NCI-H1436 treated with DMSO at 0.1 percent for 48 hours (cell line): Measurements from ENCODE around the gene TMEM192.
"Not testable (repeated sequence)": the region's sequence is repeated elsewhere in the genome, so short reads cannot be mapped to it uniquely, and the experiment has no call there.

ENCODE experiments used
- DNase-seq: peaks from one replicate; lab custom pipeline; 2025; lab: John Stamatoyannopoulos, UW

Gene TMEM192

DNA sequence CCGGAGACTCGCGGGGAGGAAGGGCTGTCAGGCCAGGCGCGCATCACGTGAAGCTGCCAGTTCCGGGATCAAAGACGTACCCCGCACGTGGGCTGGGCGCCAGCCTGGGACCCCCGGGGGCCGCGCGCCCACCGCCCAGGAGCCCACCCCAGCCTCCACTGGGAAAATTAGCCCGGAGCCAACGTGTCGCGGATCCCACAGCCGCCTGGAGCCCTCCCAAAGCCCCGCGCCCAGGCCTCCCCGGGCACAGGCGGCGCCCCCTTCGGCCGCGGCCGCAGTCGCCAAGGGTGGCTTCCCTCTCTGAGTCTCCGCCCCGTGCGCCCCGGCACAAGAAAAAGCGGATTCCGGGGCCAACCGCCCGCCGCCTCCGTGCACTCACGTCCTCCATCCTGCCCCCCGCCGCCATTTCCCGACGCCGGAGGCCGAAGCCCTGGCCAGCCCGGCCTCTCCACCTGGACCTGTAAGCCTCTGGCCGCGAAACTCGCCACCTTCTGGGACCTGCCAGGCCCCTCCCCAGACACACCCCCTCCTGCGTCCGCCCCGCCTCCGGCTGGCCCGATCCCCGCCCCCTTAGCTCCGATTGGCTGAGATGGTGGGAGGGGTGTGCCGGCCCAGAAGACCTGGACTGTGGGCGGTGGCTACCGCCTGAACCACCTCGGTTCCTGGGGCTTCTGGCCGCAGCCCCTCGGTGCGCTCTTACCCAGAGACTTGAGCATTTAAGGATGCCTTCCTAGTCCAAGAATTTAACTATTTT is at the start of gene TMEM192:
Gene TMEM192, minus strand, starts transcription at position 493 of the 754 bp plus-strand sequence. Its CDS starts 87 bp downstream, at position 406.
- DNase-seq, result peak; percentile 80

DNA sequence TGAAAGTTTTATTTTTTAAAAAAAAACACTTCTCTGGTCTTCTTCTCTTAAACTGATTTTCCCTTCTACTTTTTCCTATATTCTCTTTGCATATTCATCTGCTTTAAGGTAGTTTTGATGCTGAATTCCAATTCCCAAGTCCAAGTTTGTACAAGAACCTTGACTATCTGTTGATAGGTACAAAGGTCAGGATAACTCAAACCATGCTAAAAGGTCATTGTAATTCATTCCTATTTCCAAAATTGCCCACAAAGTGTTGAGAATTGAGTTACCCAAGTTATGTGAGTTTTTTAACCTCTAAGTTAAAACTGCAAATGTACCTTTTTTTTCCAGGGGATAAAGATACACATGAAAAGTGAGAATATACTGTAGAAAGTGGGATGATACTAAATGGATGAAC is 46.1 kb upstream of the TMEM192 start:
- no peak for DNase-seq

DNA sequence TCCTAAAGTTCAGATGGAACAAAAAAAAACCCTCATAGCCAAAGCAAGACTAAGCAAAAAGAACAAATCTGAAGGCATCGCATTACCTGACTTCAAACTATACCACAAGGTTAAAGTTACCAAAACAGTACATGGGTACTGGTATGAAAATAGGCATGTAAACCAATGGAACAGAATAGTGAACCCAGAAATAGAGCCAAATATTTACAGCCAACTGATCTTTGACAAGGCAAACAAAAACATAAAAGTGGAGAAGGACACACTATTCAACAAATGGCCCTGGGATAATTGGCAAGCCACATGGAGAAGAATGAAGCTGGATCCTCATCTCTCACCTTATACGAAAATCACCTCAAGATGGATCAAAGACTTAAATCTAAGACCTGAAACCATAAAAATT is 44.2 kb upstream of the TMEM192 start:
- no peak for DNase-seq

DNA sequence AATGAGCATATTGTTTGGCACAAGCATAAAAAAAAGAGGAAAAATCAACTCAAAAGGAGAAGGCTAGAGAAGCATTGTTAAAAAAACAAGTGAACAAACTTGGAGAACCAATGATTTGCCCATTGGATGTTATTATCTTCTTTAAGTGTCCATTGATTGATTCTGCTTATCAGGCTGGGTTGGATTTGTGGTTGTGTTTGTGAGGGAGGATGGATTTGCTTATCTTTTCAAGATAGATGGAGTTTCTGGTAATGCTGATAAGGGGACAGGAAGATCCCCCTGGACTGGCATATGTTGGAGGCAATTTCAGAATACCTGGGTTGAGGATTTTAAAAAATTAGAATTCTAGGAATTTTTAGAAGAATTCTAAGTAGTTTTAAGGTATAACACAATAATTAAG is 41.8 kb upstream of the TMEM192 start:
- no peak for DNase-seq

DNA sequence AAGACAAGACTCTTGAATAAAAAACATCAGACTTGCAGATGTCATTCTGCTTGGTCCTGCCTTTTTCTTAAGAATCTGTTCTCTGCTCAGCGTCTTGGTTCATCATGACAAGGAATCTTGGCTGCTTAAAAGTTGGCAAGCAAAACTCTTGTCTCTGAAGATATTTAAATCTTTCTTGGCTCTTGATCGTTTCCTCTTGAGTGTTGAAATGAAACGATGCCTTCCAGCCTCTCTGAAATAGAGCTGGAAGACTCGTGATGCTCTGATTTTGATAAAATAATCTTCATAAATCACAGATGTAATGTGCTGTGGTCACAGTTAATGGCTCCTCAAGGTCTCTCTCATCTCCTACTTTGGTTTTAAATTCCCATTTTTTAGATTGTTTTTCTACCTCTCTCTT is 39.9 kb upstream of the TMEM192 start:
- no peak for DNase-seq

DNA sequence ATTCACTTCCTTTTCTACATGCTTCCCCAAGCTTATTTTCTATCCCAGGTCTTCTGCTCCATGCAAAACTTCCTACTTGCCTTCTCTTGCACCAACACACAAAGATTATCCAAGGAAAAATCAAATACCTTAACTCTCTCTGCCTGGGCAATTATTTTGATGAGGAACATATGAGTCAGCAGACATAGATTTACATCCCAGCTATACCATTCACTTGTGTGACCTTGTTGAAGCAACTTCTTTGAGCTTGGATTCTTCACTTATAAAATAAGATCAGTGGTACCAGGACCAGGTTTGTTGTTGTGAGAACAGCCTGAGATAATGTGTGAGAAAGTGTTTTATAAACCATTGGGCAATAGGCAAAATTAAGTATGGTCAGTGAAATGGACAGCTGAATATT is 39.1 kb upstream of the TMEM192 start:
- DNase-seq, result no peak

DNA sequence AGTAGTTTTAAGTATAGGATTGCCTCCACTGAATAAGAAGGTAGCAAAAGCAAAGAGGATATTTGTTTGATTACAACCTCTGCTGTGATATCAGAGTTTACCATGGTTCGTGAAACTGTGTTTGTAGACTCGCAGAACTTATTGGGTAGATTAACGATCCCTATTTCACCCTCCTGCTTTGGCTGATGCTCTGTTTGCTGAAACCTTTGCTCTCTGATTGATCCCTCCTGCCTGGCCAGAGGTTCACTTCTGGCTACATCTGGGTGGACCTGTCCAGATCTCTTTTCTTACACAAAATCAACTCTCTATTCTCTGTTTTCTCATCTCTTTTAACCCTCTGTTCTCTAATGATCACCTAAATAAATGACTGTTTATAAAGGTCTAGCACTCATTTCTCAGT is 37.9 kb upstream of the TMEM192 start:
- no peak for DNase-seq

DNA sequence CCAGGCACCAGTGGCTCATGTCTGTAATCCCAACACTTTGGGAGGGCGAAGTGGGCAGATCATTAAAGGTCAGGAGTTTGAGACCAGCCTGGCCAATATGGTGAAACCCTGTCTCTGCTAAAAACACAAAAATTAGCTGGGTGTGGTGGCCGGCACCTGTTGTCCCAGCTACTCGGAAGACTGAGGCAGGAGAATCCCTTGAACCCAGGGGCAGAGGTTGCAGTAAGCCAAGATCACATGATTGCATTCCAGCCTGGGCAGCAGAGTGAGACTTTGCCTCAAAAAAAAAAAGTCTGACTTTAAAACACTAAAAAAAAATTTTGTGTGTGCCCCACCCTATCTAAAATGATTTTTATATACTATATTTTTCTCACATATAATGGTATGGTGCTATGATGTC is 26.2 kb upstream of the TMEM192 start:
- DNase-seq, result no peak

DNA sequence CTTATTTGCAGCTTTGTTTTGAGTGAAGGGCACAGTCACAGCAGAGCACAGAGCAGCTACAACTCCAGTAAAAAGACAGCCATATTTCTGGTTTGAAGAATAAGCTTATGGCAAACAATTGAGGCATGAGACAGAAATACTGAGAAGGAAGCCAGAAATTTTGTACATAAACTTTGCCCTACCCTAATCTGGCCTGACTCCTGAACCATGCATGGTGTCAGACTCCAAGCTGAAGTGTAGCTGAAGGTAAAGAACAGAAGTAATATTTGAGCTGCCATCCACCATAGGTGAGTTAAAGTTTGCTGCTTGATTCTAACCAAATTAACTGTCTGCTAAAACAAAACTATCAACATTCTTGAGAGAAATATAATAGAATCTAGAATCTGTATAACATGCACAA is 24.5 kb upstream of the TMEM192 start:
- DNase-seq, result no peak

DNA sequence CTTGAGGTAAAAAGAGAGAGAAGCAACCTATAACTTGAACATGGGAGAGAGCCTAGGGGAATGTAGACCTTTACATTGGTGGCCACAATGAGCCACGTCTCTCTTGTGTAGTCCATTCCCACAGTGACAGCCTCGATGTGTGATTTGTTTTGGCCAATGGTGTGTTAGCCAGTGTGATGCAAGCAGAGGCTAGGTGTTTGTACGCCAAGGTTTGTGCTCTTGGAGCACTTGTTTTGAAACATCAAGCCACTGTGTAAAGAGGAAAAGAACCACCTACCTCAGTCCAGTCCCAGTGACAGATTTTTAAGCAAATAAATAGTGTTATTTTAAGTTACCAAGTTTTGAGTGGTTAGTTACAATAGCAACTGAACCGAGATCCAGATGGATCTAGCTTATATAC is 23.9 kb upstream of the TMEM192 start:
- DNase-seq, result no peak

DNA sequence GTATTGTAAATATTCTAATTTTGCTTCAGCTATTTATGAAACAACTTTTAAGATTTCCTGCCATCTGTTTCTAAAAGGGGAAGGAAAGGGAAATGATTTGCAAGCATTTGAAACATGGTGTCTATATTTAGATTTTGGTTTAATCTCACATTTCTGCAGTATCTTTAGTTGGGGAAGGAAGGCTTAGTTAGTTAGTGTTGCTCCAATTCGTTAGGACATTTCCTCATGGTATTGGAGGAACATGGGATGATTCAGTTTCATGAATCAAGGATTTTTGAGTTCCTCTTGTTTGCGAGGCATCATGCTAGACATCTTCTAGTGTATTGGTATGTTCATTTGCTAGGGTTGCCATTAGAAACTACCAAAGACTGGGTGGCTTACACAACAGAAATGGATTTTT is 20.5 kb upstream of the TMEM192 start:
- no peak for DNase-seq

DNA sequence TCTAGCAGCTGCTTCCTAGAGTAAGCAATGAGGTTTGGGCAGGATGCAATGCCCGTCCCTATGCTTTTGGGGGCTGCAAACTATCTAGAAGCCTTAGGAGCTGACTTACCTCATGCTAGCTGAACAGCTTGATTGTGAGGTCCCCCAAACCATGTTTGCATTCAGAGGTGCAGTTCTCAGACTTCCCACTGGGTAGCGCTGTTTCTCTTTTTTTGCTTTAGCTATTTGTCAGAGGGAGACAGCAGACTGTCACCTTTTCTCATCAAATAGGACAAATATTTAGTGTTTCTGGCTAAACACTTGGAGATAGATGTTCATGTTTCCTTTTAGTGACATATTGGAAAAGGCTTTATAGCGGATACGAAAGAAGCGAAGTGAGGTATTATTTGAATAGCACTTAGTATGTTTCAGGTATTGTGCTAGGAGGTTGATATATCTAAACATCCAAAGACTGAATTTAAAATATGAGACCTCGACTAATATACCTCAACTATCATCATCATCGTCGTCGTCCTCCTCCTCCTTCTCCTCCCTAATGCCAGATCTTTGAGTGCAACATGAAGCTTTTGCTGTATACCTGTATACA is 18.7 kb upstream of the TMEM192 start:
- DNase-seq, result peak; percentile 12

DNA sequence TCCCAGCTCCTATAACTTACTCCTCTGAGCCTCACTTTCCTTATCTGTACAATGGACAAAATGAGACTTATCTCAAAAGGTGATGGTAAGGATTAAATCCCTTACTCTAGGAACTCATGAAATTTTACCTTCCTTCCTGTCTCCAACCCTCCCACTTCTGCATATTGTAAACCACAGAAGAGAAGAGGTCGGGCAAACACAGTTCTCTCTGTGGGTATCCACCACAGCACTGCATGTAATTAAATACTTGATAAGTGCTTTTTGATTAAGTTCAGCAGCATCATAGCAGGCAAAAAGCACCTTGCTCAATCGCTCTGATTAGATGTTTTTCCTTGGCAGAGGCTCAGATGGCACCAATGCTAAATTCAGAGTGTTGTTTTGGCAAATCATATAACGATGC is 17.3 kb upstream of the TMEM192 start:
- DNase-seq, result no peak

DNA sequence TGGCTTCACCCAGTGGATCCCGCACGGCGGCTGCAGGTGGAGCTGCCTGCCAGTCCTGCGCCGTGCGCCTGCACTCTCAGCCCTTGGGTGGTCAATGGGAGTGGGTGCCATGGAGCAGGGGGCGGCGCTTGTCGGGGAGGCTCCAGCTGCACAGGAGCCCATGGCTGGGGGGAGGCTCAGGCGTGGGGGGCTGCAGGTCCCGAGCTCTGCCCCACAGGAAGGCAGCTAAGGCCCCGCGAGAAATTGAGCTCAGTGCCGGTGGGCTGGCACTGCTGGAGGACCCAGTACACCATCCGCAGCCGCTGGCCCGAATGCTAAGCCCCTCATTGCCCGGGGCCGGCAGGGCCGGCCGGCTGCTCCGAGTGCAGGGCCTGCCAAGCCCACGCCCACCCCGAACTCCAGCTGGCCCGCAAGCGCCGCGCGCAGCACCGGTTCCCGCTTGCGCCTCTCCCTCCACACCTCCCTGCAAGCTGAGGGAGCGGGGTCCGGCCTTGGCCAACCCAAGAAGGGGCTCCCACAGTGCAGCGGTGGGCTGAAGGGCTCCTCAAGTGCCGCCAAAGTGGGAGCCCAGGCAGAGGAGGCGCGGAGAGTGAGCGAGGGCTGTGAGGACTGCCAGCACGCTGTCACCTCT is 13.3 kb upstream of the TMEM192 start:
- not testable (repeated sequence) for DNase-seq

DNA sequence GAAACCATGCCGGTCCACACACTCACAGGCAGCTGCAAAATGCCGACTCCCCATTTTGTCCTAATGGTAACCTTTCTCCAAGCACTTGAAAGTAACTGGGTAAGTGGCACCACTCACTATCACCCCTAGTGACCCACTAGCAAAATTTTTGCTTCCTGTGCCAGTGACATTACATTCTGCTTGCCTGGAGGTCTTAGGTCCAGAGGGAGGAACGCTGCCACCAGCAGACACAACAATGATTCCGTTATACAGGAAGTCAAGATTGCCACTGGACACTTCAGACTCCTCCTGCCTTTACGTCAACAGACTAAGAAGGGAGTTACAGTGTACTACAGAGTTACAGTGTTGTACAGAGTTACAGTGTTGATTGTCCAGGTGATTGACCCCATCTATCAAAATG is 11.8 kb upstream of the TMEM192 start:
- no peak for DNase-seq

DNA sequence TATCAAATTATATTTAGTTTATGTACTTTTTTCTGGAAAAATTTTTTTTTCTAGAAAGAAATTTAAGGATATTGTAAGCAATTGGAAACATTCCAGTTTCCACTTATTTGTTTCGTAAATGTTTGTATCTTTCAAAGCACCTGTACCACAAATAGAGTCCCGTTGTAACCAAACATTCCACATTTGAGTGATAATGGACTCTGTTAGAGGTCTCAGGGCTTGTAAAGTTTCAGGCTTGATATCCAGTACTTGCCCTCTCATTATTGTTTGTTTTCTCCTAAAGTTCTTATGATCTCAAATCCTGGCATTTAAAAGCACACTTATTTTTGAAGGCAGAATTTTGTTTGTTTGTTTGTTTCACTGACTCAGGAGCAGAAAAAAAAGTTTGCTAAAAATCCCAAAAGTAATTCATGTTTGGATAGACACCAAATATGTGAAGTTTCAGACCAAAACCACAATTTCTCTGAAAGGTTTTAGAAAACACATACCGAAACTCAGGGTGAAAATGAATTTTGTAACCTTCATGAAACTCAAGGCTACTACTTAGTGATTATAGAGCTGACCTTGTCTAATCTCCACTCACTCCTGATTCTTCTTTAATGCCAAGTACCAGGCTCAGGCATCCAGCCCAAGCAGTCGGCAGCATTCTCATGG is 5.7 kb upstream of the TMEM192 start:
- no peak for DNase-seq

DNA sequence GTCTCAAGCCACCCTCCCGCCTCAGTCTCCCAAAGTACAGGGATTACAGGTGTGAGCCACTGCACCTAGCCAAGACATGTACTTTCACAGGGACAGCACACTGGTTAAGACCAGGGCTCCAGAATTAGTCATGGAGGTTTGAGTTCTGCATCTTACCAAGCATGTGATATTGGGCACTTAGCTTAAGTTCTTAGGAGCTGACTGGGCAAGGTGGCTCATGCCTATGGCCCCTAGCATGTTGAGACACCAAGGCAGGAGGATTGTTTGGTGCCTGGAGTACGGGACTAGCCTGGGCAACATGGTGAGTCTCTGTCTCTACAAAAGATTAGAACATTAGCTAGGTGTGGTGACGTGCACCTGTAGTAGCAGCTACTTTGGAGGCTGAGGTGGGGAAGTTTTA is 2.6 kb upstream of the TMEM192 start:
- DNase-seq, result no peak

DNA sequence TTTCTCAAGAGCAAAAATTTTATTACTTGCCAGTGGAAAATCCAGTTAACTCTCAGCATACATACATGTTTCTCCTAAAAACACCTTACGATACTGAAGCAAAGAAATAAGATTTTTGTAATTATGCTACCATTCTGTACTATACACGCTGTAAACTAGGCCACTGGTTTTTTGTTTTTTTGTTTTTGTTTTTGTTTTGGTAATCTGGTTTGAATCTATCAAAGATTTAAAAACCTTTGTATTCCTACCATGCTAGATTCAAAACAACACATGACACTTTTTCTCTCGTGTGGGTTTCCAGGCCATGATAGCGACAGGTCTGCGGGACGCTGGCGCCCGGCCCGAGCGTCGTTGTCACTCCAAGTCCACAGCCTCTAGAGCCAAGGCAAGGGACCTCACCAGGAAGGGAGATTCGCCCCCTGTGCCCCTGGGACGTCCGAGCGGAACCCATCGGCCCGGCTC is 723 bp downstream of the TMEM192 start:
- no peak for DNase-seq

DNA sequence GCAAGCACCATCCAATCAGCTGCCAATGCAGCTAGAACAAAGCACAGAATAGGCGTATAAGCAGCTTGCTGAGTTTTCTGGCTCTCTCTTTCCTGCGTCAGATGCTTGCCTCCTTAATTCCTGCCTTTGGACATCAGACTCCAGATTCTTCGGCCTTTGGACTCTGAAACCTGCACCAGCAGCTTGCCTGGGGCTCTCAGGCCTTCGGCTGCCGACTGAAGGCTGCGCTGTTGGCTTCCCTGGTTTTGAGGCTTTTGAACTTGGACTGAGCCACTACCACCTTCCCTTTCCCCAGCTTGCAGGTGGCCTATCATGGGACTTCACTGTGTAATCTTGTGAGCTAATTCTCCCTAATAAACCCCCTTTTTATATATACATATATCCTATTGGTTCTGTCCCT is 6.1 kb downstream of the TMEM192 start:
- DNase-seq, result no peak

DNA sequence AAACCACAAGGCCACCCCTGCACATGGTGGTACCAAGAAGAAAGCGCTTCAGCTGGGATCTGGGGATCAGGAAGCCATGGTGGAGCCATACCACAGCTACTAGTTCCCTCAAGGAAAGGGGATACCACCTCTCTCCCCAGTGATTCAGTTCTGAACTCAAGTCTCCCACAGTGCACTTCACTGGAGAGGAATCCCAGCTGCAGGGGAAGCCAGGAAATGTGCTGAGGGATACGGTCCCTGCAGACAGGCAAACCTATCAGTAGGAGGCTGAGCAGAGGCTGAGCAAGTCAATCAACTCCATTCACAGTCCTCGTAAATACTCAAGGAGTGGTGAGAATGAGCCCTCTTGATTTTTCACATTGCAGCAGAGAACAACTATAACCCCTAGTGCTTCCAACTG is 11.0 kb downstream of the TMEM192 start:
- no peak for DNase-seq

DNA sequence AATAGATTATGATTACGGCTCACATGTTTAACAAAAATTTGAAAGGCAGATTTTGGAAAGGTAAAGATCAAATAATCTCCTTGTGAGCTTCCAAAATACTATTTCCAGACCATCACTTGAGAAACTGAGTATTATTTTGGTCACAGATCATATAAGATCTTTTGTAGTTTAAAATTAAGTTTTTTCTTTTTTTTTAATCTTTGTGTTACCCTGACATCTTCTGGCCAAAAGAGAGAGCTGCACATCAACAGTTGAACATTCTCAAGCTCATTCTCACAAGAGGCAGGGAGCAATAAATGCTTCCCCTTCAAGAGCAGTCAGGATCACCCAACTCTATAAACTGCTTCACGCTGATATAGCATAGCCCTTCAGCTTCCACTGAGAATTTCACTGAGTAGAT is 15.9 kb downstream of the TMEM192 start:
- no peak for DNase-seq

DNA sequence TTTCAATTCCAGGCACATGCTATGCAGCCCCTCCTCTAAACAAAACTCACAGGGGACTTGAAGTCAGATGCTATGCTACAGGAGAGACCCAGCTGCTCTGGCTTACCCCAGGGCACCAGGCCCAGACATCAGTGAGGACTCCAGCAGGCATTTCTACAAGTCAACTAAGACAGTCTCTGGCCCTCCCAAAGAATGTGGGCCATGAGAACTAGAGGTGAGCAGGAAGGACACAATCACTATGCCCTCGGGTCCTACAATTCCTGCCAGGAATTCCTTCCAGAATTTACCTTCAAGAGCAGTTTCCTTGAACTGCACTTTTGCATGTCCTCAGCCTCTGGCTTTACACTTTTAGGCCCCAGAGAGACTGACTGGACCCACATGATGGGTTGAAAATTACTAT is 17.4 kb downstream of the TMEM192 start:
- no peak for DNase-seq

DNA sequence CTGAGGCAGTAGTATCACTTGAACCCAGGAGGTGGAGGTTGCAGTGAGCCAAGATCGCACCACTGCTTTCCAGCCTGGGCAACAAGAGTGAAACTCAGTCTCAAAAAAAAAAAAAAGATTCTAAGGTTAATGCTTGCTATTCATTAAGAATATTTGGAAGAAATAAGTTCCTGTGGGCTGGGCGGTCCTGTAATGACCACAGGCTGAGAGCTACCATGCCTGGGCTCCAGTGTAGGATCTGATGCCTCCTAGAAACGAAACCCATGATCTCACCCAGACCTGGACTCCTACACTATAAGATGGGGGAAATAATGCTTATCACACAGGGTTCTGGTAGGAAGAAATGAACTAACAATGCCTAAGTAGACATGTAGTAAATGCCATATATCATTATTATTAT is 17.8 kb downstream of the TMEM192 start:
- DNase-seq, result no peak
